CD4-positive, alpha-beta T cell treated with Interleukin-2 at 100 ng/mL for 4 hours (primary cell): ENCODE results near the gene TSEN34.
"Not testable (repeated sequence)": the region's sequence is repeated elsewhere in the genome, so short reads cannot be mapped to it uniquely, and the experiment has no call there.

Experiments
- DNase-seq: peaks from one replicate; pipeline ENCODE4 v3.0.0-alpha.2; 2020; ENCODE audit warnings: low spot score

The TSEN34 gene

DNA sequence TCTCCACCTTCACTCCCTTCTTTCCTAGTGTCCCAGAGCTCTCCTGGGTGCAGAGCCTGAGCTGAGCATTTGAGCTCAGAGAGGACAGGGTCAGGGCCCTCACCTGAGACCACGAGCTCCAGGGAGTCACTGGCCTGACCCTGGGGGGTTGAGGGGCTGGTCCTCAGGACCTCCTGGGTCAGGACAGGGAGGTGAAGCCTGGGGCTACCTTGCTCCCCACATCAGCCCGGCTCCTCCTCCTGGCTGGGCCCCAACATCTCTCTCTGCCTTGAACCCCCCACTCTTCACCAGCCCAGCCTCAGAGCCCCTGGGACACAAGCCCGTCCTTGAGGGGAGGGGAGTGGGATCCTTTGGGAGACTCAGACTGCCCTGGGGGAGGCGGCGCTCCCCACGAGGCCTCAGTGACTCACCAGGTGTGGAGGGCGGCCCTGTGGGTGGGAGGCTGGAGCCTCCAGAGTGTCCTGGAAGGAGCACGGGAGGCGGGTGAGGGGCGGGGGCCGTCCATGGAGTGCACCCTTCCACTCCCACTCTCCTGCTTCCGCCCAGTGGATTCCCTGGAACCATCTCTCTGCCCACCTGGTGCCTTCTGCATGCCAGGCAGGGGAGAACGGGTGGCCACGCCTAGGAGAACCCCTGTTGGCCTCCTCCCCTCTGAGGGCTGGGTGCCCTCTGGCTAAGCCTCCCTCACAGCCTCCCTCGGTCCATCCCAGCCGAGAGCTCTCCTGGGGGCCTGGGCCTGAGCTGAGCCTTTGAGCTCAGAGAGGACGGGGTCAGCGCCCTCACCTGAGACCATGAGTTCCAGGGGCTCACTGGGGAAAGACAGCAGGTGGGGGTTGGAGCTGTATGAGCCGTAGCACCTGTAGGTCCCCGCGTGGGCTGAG lies 48.6 kb downstream of the TSEN34 start:
- DNase-seq = not testable (repeated sequence)

DNA sequence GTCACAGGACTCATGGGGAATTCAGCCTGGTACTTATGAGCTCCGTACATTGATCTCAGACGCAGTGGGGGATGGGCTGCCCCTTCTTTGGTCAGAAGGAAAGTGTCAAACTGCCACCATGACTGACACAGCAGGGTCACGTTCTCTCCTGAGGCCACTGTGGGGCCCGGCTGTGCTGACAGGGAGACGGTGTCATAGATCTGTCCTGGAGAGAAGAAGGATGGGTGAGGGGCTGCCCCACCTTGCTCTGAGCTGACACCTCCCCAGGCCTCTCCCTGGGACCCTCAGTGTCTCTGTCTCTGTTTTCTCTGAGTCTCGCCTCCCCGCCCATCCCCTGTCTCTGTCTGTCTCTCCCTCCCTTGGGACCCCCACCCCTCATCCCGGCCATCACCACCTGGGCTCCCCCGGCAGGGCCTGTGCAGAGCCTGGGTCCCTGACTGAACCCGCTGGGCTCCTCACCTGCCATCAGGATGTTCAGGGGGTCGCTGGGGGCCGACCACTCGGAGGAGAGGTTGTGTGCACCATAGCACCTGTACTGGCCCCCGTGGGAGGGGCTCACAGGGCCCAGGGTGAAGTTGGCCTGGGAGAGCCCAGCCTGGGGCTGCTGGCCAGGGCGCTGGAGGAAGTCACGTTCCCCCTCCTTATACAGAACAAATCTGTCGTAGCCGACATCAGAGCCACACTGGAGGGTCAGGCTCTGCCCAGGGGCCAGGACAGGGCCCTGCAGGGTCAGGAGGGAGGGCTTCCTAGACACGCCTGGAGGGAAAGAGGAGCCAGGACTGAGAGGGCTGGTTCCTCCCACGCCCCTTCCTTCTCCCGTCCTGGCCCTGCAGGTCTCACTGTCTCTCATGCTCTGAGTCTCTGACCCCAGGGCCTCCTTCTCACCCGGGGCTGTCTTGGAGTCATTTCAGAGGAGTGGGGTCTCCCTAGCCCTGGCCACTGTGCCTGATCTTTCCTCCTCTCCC lies 49.5 kb downstream of the TSEN34 start:
- DNase-seq = not testable (repeated sequence)

DNA sequence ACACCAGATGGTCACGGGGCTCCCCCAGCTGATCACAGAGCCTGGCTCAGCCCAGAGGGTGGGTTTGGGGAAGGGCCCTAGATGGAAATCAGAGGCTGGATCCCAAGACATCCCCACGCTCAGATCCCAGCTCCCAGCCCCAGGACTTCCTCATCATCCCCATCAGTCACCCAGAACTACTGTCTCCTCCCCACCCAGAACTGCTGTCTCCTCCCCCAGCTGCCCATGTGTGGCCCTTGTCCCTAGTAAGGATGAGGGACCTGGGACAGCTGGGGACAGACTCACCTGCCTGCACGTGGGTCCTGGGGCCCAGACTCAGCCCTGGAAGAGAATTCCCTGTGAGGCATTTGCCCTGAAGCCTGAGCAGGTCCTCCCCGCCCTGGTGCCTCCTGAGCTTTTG lies 51.1 kb downstream of the TSEN34 start:
- DNase-seq = not testable (repeated sequence)

DNA sequence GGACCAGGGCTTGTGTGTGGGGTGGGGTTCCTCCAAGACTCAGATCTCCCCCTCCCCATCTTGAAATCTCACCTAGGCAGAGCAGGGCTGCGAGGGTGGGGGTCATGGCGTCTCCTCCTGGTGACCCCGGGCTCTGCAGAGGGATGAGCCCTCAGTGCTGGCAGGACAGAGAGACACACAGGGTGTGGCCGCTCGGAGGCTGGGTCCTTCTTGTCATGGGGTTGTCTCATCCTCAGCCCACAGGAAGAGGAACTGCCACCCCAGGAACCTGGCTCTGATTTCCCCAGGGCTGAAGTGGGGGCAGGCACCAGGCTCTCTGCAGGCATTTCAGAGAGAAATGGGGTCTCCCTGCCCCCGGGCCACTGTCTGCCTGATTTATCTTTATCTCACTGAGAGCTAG lies 51.5 kb downstream of the TSEN34 start, which contains the start of gene LILRA6:
LILRA6 (minus strand) TSS at position 145 of the 400 bp plus-strand sequence.
- not testable (repeated sequence) for DNase-seq

DNA sequence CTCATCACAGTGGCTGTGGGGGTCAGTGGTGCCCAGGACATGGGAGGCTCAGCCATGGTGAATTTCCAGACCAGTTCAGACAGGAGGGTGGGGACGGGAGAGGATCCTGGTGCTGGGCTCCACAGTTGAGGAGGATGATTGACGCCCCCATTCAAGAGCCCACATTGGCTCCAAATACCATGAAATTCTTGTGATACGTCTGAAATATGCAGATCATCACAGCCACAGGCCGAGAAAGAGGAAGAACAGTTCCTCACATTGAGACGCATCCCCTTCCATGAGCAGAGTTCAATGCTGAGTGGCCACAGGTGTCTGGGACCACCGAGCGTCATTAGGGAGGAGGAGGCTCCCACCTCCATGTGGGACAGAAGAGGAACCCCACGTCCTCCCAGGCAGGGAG lies 52.7 kb downstream of the TSEN34 start:
- not testable (repeated sequence) for DNase-seq
